K562 (cell line): Measurements from ENCODE around the gene COL23A1. TPM values are rescaled to one million over a fixed set of nuclear protein-coding genes. Genes with fewer than 3 reads are reported as not detected.

Source experiments
- KDM5B ChIP-seq: fragments of 200-600 bp; sonication (generic); IDR thresholded peaks from 2 replicates; pipeline ENCODE4 v1.6.1; 2012; ENCODE audit warnings: low read depth, mild to moderate bottlenecking, moderate library complexity, low read length, control low read depth, inconsistent platforms; ENCODE audit not compliant: insufficient replicate concordance
- POLR2AphosphoS5 ChIP-seq: IDR thresholded peaks from 2 replicates; pipeline ENCODE4 v1.6.1; 2011; ENCODE audit warnings: mild to moderate bottlenecking, low read depth, low read length, moderate library complexity; ENCODE audit not compliant: control insufficient read depth, insufficient read depth
- polyA plus RNA-seq, 8 experiments: library from polyadenylated mRNA; depleted of rRNA in 4 of 8; stranded (reverse) in 5 of 8; unstranded in 3 of 8; fragments of >200 nt; fragmentation: Nextera tagmentation in 2 of 8; fragmentation: Illumina TruSeq in 1 of 8; extraction: Ambion mirVana in 2 of 8; extraction: Trizol in 1 of 8; gene quantifications; 2 replicates each; pipeline versions ENCODE4 v1.2.1 to v1.2.3, GENCODE V29; 2011 to 2014; ENCODE audit warnings: inconsistent platforms in 1 of 8, missing spikeins in 1 of 8
- total RNA-seq, 7 experiments: library from RNA; depleted of rRNA in 6 of 7; stranded (reverse); fragments of >200 nt in 6 of 7; fragmentation: Illumina TruSeq in 2 of 7; extraction: Trizol in 2 of 7; gene quantifications; 2 replicates each; pipeline versions ENCODE4 v1.2.1 to v1.2.3, GENCODE V29; 2011 to 2021; ENCODE audit warnings: low replicate concordance in 1 of 7
- TF ChIP-seq, protein P1 (sequence below): sonication (generic); formaldehyde crosslinking; IDR thresholded peaks from 2 replicates; pipeline ENCODE4 v1.8.1; 2023; ENCODE audit warnings: missing genetic modification reagents, mild to moderate bottlenecking, borderline replicate concordance
- TF ChIP-seq, protein P2 (sequence below): IDR thresholded peaks from 2 replicates; pipeline ENCODE4 v1.6.1; 2011; ENCODE audit warnings: borderline replicate concordance, low read depth, mild to moderate bottlenecking, moderate library complexity, low read length; ENCODE audit not compliant: insufficient read depth, poor library complexity, severe bottlenecking
- TF ChIP-seq, protein P3 (sequence below): sonication (generic); formaldehyde crosslinking; IDR thresholded peaks from 2 replicates; pipeline ENCODE4 v1.8.1; 2023; ENCODE audit warnings: mild to moderate bottlenecking, missing genetic modification reagents

Gene COL23A1
- total and polyA plus RNA-seq, 9 of the 15 experiments (the other 6 are each of a cell fraction or from before 2014, with no cell fraction given), result 0.09 TPM; not detected in 8

DNA sequence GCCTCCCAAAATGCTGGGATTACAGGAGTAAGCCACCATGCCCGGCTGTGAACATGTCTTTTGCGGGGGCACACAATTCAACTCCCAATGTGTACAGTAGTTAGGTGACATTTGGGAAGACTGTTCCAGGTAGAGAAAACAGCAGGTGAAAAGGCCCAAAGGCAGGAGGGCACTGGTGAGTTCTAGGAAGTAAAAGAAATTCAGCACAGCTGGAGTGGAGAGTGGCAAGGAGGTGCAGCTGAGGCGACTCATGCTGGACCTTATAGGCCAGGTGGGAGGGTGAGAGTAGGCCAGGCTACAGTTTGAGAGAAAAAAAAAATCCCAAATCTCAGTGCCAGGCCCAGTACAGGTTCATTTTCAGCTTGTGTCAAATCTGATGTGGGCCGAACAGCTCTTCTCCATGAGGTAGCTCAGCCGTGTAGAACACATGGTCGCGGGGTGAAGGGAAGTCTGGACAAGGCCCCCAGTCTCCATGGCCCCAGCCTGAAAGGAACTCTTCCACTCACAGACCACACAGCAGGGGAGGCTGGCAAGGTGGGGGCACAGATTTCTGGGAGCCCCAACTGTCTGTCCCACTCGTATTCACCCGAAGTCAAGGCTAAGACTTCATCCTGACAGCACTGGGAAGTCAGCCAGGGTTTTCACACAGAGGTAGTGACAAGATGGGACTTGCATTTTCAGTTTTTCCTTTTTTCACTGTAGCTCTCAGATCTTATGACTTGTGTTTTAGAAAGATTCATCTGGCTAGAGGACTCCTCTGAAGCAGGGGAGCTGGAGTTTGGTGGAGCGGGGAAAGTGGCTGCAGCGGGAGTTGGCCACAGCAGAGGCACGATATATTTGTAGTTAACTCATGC lies 390.4 kb downstream of the COL23A1 start (continued):
- TF ChIP-seq, protein P1, sequence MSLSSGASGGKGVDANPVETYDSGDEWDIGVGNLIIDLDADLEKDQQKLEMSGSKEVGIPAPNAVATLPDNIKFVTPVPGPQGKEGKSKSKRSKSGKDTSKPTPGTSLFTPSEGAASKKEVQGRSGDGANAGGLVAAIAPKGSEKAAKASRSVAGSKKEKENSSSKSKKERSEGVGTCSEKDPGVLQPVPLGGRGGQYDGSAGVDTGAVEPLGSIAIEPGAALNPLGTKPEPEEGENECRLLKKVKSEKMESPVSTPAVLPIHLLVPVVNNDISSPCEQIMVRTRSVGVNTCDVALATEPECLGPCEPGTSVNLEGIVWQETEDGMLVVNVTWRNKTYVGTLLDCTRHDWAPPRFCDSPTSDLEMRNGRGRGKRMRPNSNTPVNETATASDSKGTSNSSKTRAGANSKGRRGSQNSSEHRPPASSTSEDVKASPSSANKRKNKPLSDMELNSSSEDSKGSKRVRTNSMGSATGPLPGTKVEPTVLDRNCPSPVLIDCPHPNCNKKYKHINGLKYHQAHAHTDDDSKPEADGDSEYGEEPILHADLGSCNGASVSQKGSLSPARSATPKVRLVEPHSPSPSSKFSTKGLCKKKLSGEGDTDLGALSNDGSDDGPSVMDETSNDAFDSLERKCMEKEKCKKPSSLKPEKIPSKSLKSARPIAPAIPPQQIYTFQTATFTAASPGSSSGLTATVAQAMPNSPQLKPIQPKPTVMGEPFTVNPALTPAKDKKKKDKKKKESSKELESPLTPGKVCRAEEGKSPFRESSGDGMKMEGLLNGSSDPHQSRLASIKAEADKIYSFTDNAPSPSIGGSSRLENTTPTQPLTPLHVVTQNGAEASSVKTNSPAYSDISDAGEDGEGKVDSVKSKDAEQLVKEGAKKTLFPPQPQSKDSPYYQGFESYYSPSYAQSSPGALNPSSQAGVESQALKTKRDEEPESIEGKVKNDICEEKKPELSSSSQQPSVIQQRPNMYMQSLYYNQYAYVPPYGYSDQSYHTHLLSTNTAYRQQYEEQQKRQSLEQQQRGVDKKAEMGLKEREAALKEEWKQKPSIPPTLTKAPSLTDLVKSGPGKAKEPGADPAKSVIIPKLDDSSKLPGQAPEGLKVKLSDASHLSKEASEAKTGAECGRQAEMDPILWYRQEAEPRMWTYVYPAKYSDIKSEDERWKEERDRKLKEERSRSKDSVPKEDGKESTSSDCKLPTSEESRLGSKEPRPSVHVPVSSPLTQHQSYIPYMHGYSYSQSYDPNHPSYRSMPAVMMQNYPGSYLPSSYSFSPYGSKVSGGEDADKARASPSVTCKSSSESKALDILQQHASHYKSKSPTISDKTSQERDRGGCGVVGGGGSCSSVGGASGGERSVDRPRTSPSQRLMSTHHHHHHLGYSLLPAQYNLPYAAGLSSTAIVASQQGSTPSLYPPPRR (CRISPR knock-in tag), result no peak
- no peak for TF ChIP-seq KDM5B
- TF ChIP-seq, protein P2, sequence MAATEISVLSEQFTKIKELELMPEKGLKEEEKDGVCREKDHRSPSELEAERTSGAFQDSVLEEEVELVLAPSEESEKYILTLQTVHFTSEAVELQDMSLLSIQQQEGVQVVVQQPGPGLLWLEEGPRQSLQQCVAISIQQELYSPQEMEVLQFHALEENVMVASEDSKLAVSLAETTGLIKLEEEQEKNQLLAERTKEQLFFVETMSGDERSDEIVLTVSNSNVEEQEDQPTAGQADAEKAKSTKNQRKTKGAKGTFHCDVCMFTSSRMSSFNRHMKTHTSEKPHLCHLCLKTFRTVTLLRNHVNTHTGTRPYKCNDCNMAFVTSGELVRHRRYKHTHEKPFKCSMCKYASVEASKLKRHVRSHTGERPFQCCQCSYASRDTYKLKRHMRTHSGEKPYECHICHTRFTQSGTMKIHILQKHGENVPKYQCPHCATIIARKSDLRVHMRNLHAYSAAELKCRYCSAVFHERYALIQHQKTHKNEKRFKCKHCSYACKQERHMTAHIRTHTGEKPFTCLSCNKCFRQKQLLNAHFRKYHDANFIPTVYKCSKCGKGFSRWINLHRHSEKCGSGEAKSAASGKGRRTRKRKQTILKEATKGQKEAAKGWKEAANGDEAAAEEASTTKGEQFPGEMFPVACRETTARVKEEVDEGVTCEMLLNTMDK, result no peak
- no peak for TF ChIP-seq POLR2AphosphoS5
- TF ChIP-seq, protein P3, sequence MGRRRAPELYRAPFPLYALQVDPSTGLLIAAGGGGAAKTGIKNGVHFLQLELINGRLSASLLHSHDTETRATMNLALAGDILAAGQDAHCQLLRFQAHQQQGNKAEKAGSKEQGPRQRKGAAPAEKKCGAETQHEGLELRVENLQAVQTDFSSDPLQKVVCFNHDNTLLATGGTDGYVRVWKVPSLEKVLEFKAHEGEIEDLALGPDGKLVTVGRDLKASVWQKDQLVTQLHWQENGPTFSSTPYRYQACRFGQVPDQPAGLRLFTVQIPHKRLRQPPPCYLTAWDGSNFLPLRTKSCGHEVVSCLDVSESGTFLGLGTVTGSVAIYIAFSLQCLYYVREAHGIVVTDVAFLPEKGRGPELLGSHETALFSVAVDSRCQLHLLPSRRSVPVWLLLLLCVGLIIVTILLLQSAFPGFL (CRISPR knock-in tag), result no peak
